Glomerular visceral epithelial cell (primary cell): ENCODE results near the gene PIK3CA.
"Not testable (repeated sequence)": the region's sequence is repeated elsewhere in the genome, so short reads cannot be mapped to it uniquely, and the experiment has no call there.

Source experiments
- DNase-seq: peaks from one replicate; pipeline ENCODE4 v3.0.0-alpha.2; 2016; ENCODE audit errors: extremely low spot score

PIK3CA gene

DNA sequence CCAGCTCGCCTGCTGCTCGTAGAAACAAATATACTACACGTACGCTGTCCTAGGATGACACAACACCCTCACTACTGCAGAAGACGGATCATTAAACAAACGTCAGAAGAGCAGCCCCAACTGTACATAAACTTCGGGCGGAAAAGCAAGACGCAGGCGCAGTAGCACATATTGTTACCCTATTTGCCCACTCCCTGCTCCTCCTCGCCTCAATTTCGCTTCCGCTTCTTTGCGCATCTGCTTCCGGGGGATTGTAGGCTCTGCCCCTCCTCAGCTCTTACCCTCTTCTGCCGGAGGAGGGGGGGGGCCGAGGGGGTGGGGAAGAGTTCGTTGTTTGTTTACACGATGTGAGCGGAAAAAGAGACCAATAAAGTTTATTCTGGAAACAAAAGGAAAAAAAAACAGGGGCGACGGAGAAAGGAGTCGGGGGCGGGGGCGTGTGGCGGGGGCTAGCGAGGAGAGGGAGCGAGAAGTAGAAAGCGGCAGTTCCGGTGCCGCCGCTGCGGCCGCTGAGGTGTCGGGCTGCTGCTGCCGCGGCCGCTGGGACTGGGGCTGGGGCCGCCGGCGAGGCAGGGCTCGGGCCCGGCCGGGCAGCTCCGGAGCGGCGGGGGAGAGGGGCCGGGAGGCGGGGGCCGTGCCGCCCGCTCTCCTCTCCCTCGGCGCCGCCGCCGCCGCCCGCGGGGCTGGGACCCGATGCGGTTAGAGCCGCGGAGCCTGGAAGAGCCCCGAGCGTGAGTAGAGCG is at the start of gene PIK3CA:
TSS of gene PIK3CA (plus strand) at position 485 of the 743 bp plus-strand sequence. CDS start 50,469 bp downstream, outside the sequence.
- DNase-seq, result peak; percentile 96

DNA sequence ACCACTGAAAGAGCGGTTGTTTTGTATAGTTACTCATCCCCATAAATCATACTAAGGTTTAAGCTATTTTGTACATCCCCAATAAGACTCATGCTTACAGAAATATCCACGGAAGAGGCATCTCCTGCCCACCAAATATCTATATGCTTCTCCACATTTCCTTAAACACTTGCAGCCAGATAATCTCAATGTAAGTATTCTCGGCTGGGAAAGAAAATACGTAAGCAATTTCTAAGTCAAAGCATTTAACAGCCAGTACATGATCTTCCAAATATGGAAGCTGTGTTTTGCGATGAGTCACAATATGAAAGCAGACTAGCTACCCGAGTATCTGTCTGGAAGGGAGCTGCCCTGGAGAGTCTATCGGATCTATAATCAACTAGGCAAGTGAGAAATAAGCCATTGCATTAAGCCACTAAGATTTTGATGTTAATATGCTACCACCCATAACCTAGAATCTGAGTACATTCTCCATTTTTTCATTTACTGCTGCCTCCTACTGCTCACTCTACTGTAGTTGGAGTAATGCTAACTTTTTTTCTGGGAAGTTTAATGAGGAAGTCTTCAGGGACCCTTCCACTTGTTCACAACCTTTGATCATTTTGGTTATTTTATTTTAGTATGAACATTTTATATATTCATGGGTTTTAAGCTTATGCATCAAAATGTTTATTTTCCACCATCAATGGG is 49.6 kb upstream of the PIK3CA start:
- peak; percentile 3 for DNase-seq

DNA sequence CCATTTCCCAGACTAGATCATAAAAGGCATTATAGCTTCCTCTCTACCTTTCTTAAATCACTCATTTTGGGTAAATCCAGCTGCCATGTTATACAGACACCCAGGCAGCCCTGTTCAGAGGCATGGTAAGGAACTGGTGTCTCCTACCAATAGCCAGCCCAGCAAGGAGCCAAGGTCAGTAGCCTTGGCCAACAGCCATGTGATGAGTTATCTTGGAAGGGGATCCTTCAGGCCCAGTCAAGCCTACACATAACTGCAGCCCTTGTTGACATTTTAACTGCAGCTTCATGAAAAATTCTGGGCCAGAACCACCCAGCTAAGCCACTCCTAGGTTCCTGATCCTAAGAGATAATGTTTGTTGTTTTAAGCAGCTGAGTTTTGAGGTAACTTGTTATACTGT is 47.5 kb upstream of the PIK3CA start:
- peak; percentile 45 for DNase-seq

DNA sequence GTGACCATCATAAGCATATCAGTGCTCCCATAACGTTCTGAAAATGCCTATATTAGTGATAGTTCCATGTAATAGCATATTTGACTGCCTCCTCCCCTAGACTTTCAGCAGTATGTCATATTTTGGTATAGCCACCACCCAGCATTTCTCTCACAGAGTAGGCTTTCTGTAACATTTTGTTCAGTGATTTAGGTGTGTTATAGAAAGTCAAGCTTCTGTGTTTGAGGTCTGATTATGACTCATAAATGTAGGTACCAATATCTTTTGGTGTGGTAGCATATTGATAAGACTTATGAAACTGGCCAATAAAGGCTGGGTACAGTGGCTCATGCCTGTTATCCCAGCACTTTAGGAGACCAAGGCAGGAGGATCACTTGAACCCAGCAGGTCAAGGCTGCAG is 42.3 kb upstream of the PIK3CA start:
- DNase-seq, result no peak

DNA sequence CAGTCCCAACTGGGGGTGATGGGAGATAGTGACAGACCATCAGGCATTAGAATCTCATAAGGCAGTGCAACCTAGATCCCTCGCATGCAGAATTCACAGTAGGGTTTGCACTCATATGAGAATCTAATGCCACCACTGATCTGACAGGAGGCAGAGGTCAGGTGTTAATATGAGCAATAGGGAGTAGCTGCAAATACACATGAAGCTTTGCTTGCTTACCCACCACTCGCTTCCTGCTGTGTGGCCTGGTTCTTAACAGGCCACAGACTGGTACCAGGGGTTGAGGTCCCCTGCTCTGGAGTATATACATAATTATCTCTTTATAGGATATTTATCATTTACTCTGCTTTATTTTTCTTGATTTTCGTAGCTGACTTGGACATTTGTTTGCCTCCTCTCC is 40.5 kb upstream of the PIK3CA start:
- no peak for DNase-seq

DNA sequence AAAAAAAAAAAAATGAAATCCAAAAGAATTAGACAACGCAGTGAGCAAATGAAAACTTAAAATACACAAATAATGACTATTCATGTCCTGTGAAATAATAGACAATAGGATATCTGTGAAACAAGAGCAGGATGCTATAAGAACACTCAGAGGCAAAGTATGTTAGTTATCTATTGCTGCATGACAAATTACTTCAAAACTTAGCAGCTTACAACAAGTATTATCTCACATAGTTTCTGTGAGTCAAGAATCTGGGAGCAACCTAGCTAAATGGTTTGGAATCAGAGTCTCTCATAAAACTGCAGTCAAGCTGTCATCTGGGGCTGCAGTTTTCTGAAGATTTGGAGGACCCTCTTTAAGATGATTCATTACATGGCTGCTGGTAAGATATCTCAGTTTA is 40.1 kb upstream of the PIK3CA start:
- peak; percentile 5 for DNase-seq

DNA sequence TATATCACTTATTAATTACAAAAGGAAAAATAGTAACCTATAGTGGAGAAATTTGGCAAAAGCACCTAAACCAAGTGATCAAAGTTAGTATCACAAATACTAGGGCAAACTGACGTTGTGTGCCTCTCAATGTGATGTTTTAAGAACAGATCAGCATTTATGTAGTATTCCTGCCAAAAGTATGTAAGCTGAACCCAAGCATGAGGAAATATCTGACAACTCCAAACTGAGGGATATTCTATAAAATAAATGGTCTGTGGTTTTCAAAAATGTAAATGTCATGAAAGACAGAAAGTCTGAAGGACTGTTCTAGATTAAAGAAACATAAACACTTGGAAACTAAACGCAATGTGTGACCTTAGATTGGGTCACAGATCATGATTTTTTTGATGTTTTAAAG is 34.3 kb upstream of the PIK3CA start:
- no peak for DNase-seq

DNA sequence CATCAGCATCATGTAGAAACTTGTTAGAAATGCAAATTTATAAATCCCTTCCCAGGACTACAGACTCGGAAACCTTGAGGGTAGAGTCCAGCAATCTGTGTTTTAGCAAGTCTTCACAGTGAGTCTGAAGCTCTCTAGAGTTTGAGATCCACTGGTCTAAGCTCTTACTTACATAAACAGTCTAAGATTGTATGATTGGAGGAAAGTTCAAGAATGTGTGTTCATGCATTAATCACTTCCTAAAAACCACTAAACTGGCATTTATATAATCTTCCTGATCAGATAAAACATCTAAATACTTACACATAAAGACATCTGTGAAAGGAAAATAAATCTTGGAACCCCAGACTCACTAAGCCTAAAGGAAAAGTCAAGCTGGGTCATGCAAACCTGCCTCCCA is 32.7 kb upstream of the PIK3CA start:
- DNase-seq, result not testable (repeated sequence)

DNA sequence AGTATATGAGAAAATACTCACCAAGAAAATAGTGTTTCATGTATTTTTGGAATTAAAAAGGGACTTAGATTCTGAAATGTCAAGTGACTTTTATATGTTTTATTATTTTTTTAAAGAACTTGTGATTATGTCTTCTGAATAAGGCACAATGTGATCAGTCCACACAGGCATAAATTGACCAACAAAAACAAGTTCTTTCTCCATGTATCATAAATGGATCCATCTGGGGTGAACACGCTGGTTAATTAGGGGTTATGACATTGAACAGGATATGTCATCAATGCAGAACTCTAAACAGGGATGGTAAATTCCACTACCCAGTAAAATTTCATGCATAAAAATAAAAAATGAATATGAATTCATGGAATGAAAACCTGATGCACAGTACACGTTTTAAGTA is 31.3 kb upstream of the PIK3CA start:
- DNase-seq, result no peak

DNA sequence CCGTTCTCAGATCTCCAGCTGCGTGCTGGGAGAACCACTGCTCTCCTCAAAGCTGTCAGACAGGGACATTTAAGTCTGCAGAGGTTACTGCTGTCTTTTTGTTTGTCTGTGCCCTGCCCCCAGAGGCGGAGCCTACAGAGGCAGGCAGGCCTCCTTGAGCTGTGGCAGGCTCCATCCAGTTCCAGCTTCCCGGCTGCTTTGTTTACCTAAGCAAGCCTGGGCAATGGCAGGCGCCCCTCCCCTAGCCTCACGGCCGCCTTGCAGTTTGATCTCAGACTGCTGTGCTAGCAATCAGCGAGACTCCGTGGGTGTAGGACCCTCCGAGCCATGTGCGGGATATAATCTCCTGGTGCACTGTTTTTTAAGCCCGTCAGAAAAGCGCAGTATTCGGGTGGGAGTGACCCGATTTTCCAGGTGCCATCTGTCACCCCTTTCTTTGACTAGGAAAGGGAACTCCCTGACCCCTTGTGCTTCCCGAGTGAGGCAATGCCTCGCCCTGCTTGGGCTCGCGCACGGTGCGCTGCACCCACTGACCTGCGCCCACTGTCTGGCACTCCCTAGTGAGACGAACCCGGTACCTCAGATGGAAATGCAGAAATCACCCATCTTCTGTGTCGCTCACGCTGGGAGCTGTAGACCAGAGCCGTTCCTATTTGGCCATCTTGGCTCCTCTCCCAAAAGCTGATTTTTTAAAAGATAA is 15.8 kb upstream of the PIK3CA start:
- DNase-seq, result not testable (repeated sequence)

DNA sequence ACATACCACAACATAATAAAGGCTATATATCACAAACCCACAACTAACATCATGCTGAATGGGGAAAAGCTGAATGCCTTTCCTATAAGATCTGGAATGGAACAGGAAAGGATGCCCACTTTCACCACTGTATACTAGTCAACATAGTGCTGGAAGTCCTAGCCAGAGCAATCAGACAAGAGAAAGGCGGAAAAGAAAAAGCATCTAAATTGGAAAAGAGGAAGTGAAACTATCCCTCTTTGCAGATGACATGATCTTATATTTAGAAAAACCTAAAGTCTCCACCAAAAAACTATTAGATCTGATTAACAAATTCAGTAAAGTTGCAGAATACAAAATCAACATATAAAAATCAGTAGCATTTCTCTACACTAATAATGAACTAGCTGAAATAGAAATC is 14.6 kb upstream of the PIK3CA start:
- no peak for DNase-seq

DNA sequence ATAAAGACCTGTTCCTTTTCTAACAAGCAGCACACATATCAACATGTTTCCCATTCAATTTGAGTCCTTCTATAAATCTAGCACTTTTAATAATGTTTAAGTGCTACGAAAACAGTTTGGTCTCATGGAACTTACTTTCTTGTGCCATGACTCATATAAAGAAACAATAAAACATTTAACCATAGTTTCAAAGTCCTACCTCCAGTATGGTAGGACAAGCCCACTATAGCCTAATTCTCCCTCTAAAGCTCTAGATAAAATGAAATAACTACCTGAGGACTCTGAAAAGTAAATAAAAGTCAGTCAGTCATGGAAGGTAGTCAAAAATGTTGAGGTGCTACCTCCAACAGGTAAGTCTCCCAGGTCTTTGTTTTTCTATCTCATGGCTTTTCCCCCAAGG is 12.0 kb upstream of the PIK3CA start:
- no peak for DNase-seq

DNA sequence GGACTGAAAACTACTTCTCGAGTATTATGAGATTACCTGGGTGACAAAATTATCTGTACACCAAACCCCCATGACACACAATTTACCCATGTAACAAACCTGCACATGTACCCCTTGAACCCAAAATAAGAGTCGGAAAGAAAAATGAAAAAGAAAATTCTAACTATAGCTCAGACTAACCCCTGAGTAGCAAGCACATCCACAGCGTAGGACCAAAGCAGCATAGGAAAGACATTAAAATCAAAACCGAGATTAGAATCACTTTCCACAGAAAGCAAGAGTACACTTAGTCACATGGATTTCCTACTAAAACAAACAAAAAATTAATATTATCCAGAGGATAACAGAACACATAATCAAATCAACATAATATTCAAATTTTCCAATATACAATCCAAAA is 6.3 kb upstream of the PIK3CA start:
- no peak for DNase-seq

DNA sequence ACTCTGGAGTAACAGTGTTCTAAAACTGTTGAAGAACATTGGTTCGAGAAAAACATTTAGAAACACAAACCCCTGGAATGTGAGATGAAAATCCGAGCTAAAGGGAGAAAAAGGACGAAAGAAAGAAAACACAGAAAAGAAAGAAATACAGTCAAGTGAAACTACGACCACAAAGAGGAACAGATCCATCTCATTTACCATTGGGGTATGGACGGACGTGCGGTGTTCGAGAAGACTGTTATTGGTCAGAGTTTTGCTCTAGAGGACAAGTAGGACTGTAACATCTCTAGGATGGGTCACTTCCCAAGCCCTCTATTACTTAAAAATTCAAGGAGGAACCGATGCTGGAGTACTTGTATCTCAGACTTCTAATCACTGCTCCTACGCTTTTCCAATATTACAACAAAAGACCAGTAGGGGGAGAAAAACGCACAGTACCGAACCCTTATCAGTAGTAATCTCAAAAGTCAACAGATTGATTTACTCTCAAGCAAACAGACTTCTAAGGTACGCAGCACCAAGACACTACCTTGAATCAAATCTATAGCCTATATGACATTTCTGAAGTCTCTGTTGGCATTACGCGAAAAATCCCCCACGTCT is 1.1 kb upstream of the PIK3CA start:
- DNase-seq, result peak; percentile 59

DNA sequence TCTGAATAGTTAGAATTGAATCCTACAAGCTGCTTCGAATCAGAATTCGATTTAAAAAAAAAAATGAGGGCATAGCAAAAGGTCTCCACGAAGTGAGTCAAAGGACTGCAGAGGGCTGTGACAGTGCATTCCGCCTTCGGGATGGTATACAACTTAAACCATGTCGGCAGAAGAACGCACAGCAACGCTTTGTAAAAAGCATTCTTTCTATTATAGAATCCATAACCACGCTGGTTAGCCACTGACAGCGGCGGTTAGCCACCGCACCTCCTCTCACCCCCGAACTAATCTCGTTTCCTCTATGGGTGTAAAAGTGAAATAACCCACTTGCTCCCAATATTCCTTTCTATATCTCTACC is 664 bp upstream of the PIK3CA start:
- no peak for DNase-seq

DNA sequence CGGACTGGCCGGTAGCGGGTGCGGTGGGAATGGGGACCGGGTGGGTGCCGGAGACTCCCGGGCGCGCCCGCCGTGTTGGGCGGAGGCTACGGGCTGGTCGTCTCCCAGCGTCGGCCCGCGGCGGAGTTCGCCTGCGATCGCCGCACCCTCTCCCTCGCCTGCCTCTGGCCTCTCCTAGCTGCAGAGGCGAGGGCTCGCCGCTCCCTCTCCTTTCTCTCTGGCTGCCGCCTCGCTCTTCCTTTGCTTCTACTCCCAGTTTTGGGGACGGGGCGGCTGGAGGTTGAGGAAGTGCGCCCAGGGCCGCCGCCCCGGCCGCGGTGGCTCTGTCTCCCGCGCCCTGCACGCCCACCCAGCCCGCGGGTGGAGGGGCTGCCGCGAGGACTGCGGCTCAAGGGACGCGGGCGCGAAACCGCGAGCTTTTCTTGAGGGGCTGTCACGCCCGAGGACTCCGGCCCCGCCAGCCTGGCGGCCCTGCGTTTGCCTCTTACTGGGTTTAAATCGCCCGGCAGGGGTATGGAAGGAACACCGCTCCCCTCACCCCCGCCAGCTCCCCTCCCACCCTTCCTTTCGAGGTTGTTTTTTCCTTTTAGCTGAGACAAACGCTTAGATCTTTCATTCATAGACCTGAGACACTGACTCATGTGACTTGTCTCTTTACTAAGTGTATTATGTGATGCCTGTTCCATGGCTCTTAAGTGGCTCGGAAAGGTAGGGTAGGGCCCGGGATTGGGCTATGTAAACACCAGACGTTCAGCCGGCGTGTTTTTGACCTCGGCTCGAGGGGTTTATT is 654 bp downstream of the PIK3CA start:
- peak; percentile 38 for DNase-seq

DNA sequence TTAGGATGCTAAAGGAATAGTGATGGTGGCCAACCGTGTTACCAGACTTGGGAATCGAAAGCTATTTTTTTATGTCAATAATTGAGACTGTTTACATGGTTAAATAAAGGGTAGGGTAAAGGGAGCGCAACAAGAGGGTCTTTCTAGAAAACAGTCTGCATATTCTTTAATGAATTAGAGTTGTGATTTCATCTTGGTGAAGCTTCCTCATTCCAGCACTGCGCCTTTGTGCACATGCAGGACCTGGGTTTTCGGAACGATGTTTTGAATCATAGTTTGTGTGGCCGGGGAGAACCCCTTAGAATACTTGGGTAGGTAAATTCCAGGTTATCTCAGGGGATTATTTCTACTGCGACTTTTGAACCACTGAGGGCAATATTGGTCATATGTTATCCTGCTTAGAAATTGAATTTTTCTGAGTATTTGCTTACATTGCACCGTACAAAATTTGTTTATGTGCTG is 1.3 kb downstream of the PIK3CA start:
- DNase-seq, result peak; percentile 20

DNA sequence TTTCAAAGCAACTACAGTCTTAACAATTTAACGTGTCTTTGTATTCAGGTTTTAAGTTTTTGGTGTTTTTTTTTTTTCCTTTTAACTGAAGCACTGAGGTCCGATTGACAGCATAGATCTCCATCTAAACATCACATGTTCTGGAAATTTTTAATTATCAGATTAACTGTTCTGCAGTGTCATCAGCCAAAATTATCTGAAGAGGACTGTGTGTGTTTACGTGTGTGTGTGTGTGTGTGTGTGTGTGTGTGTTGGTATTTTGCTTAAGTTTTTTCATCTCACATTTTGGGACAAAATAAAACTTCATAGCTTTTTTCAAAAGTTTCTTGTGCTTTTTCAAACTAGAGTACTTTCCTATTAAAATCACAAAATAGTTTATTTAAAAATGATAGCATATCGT is 1.8 kb downstream of the PIK3CA start:
- DNase-seq, result no peak

DNA sequence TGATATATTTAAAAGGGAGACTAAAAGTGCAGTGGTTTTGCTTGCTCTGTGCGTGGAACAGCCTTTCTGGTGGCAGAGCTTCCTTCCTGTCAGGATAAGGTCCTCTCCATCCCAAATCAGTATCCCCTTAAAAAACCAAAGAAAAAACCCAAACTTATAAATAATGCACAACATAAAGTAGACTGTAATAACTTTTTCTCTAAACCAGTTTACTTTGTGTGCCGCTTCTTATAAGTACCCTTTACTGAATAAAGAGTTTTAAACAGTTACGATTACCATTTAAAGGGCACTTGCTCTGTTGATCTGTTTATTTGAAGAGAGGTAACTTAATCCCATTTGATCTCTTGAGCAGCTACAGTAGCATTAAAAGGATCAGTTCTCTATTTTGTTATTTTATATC is 2.5 kb downstream of the PIK3CA start:
- no peak for DNase-seq

DNA sequence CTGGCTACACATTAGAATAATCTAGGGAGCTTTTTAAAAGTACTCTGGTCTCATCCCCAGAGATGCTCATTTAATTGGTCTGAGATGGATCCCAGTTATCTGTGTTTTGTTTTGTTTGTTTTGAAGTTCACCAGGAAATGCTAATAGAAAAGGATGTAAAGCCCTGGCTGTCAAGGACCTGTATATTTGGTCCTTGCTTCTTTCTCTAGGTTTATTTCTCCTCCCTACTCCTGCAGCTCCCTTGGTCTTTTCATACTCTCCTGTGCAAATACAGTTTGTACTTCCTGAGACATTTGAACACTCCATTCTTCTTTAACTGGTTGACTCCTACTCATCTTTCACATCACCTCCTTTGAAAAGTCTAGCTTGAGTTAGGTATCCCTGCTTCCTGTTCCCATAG is 3.3 kb downstream of the PIK3CA start:
- no peak for DNase-seq

DNA sequence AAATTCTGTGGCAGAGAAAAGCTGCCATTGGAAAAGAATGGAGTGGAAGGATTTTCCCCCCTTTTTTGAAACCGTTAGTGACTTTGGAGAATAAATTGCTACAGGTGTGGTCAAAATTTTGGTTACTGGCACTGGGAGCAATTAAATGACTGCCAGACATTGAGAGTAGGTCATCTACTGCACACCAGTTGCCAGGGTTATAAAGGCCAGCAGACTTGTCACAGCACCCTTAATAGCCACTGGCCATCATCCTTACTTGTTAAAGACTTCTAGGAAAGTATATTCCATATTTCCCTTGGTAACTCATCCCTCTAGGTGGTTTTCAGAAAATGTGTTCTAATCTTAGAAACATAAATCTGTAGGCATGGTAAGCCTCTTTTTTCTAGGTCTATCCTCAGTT is 8.0 kb downstream of the PIK3CA start:
- no peak for DNase-seq

DNA sequence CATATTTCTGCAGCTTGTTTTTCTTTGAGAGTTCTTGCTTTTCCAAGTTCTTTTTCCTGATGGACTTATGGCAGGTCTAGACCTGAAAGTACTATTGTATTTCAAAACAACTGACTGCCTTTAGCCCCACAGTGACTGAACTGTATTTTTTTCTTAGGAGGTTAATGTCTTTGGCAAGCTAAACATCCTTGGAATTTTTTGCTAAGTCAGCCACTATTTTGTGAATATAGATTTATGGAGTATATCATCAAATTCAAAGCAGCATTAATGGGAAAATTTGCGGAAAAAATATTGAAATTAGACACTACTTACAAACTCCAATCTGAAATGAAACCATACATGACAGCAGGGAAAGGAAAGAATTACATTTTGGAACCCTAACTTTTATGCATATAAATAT is 8.6 kb downstream of the PIK3CA start:
- DNase-seq, result no peak
